ENCODE measurements around the gene C5orf58.

Gene C5orf58

DNA sequence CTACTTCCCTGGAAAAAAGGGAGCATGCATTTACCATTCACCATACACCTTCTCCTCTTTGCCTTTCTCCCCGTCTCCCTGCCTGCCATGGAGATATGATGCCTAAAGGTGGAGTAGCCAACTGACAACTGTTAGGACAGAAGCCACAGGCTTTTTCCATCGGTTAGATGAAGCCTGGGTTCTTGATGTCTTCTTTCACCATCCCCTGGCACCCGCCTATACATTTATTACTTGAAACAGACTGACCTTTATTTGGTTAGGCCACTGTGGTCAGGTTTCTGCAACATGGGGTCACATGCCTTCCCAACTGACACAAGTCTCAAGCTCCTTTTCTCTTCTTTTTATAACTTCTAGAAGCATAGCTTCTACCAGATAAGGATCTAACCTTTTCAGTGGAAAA is 57.7 kb downstream of the C5orf58 start:
- no peaks in the 10 kb centered on the region for H3K27me3 ChIP-seq (ENCODE audit: insufficient read depth, insufficient read length)
- no peaks in the 10 kb centered on the region for H3K4me1 ChIP-seq (ENCODE audit: insufficient read depth, insufficient read length)
- no peak for TF ChIP-seq YY1 (IDR thresholded peaks at IDR 0.05; ENCODE audit: insufficient read depth, insufficient read length)
- no peak overlapping the region for H3K9ac ChIP-seq (ENCODE audit: insufficient read length, low read depth)
- no peaks in the 10 kb centered on the region for H3K36me3 ChIP-seq (ENCODE audit: insufficient read depth, insufficient read length, low read length)
- DNase-seq (ENCODE audit: low read depth, low spot score), result no peak
- peaks cover 26% of the 10 kb centered on the region for H3K9me3 ChIP-seq (ENCODE audit: insufficient read depth, low read length)
- no peak overlapping the region for H3K4me3 ChIP-seq (ENCODE audit: insufficient read length, low read depth)

DNA sequence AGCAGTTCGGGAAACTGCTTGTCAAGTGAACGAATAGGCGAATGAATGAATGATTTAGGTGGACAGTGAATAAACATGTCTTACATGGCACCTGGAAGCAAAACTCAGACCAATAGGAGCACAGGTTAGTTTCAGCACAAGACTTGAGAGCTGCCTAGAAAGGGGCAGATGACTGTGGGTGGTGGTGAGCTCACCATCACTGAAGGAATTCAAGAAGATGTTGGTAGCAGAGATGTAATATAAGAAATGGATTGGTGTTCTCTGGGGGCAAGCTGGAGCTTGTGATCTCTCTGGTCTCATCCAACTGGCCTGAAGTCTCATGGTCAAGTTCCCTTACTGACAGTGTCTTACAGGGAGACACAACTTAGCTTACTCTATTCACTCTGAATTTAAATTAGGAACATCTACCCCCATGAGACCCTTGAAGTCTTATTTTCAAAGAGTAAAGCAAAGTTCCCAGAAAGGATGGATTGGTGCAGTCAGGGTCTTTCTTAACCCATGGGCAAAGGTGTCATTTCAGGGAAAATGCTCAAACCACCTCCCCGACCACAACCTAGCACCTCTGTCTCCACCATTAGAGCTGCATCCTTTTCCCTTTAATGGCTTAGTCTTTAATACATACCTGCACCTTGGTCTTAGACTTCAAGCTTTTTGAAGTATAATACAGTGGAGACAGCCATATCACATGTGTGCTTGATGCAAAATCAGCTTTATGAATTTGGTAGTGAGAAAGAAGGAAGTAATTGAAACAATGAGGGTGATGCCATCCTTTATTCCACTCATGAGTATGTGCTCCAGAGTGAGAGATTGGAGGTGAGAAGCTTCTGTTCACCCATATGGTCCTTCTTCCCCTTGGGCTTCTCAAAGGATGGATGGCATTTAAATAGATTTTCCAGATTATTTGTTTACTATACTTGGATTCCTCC is 59.7 kb downstream of the C5orf58 start:
- no peak for TF ChIP-seq SUZ12 (IDR thresholded peaks at IDR 0.05; ENCODE audit: extremely low read depth, insufficient read depth, insufficient read length)
- TF ChIP-seq ZNF274 (IDR thresholded peaks at IDR 0.05; ENCODE audit: low read depth, low read length), result no peak
- no peak for TF ChIP-seq YY1 (IDR thresholded peaks at IDR 0.05; ENCODE audit: insufficient read depth, insufficient read length)
- H3K27me3 ChIP-seq (ENCODE audit: insufficient read depth, insufficient read length), result no peaks in the 10 kb centered on the region
- H3K9ac ChIP-seq (ENCODE audit: insufficient read length, low read depth), result no peak overlapping the region

DNA sequence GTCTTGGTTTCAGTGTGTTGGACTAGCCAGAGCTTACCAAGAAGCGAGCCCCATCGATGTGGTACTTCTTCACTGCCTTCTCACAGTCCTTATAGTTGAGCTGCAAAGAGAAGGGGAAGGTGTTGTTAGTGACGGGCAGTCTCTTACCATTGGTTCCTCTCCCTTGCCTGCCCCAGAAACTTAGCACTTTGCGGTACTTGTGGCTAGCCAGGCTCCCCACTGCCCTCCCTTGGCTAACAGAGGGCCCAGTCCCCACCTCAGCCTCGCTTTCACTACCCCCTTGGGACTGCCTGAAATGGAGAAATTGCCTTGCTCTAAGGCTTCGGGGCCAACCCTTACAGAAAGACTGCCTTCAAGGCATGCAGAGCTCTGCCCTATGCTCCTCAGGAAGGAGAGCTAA is 60.5 kb downstream of the C5orf58 start:
- Histone ChIP-seq H3K4me3 (ENCODE audit: insufficient read length, low read depth) (no peak overlapping the region), H3K9me3 (ENCODE audit: insufficient read depth, low read length) (peaks cover 9% of the 10 kb centered on the region; the same call in 1 of the 2 replicates), H3K27me3 (ENCODE audit: insufficient read depth, insufficient read length) (no peaks in the 10 kb centered on the region), H3K4me1 (ENCODE audit: insufficient read depth, insufficient read length) (no peaks in the 10 kb centered on the region), H3K9ac (ENCODE audit: insufficient read length, low read depth) (no peak overlapping the region), H3K36me3 (ENCODE audit: insufficient read depth, insufficient read length, low read length) (no peaks in the 10 kb centered on the region)
- TF ChIP-seq YY1 (IDR thresholded peaks at IDR 0.05; ENCODE audit: insufficient read depth, insufficient read length), result no peak
- no peak for TF ChIP-seq SUZ12 (IDR thresholded peaks at IDR 0.05; ENCODE audit: extremely low read depth, insufficient read depth, insufficient read length)
- TF ChIP-seq ZNF274 (IDR thresholded peaks at IDR 0.05; ENCODE audit: low read depth, low read length), result no peak
- no peak for DNase-seq (ENCODE audit: low read depth, low spot score)

More for the DNA sequence above, 59.7 kb downstream of the C5orf58 start:
- DNase-seq (ENCODE audit: low read depth, low spot score), result no peak
- Histone ChIP-seq H3K4me1 (ENCODE audit: insufficient read depth, insufficient read length) (no peaks in the 10 kb centered on the region), H3K36me3 (ENCODE audit: insufficient read depth, insufficient read length, low read length) (no peaks in the 10 kb centered on the region), H3K9me3 (ENCODE audit: insufficient read depth, low read length) (peaks cover 9% of the 10 kb centered on the region; the same call in 1 of the 2 replicates), H3K4me3 (ENCODE audit: insufficient read length, low read depth) (no peak overlapping the region)

GRCh38 chr5:170294057-170294456 is 61.3 kb downstream of the C5orf58 start:
- Histone ChIP-seq H3K27me3 (ENCODE audit: insufficient read depth, insufficient read length) (no peaks in the 10 kb centered on the region), H3K4me3 (ENCODE audit: insufficient read length, low read depth) (no peak overlapping the region)
- TF ChIP-seq SUZ12 (IDR thresholded peaks at IDR 0.05; ENCODE audit: extremely low read depth, insufficient read depth, insufficient read length), result no peak
- no peak for TF ChIP-seq ZNF274 (IDR thresholded peaks at IDR 0.05; ENCODE audit: low read depth, low read length)

DNA sequence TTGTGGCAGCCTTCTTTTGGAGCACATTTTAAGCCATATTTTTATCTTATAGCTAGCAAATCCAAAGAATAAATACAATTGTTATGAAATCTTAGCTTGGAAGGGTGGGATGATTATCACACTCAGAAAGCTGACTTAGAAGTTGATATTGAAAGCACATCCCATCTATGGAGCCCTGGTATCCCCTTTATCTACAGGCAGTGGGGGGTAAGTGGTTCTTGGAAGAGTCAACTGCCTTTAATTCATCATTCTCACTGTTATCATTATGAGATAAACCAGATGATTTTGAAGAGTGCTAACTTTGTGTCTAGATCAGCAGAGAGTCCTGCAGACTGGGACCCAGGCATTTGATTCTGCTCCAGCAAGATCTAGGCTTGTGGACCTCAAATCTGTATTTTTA is 61.8 kb downstream of the C5orf58 start:
- Histone ChIP-seq H3K4me3 (ENCODE audit: insufficient read length, low read depth) (no peak overlapping the region), H3K4me1 (ENCODE audit: insufficient read depth, insufficient read length) (no peaks in the 10 kb centered on the region), H3K27me3 (ENCODE audit: insufficient read depth, insufficient read length) (no peaks in the 10 kb centered on the region), H3K36me3 (ENCODE audit: insufficient read depth, insufficient read length, low read length) (no peaks in the 10 kb centered on the region), H3K9me3 (ENCODE audit: insufficient read depth, low read length) (peaks cover 9% of the 10 kb centered on the region; the same call in 1 of the 2 replicates), H3K9ac (ENCODE audit: insufficient read length, low read depth) (no peak overlapping the region)
- TF ChIP-seq YY1 (IDR thresholded peaks at IDR 0.05; ENCODE audit: insufficient read depth, insufficient read length) (no peak), ZNF274 (IDR thresholded peaks at IDR 0.05; ENCODE audit: low read depth, low read length) (no peak), SUZ12 (IDR thresholded peaks at IDR 0.05; ENCODE audit: extremely low read depth, insufficient read depth, insufficient read length) (no peak)
- no peak for DNase-seq (ENCODE audit: low read depth, low spot score)

More at GRCh38 chr5:170294057-170294456, 61.3 kb downstream of the C5orf58 start:
- Histone ChIP-seq H3K4me1 (ENCODE audit: insufficient read depth, insufficient read length) (no peaks in the 10 kb centered on the region), H3K9ac (ENCODE audit: insufficient read length, low read depth) (no peak overlapping the region), H3K9me3 (ENCODE audit: insufficient read depth, low read length) (peaks cover 9% of the 10 kb centered on the region; the same call in 1 of the 2 replicates), H3K36me3 (ENCODE audit: insufficient read depth, insufficient read length, low read length) (no peaks in the 10 kb centered on the region)
- no peak for DNase-seq (ENCODE audit: low read depth, low spot score)
